ENCODE data around the gene TSPEAR.

GRCh38 chr21:44521301-44521927, 190.0 kb downstream of the TSPEAR start:
- TF ChIP-seq CTCF (IDR thresholded peaks at IDR 0.05) (no peak), POLR2A (IDR thresholded peaks at IDR 0.05) (no peak)

All from prostate gland (tissue), 2 donors.